Liver (tissue), 9 donors: ENCODE data around the gene KPNA5. TPM values are rescaled to one million over a fixed set of nuclear protein-coding genes. Genes with fewer than 3 reads are reported as not detected.

Experiments used
- DNase-seq: peaks from one replicate; pipeline ENCODE4 v3.0.0-alpha.2; 2017; ENCODE audit warnings: low spot score
- H3K27ac ChIP-seq, 2 donors: one replicate each; pipeline ENCODE4 v1.7.0; 2013; ENCODE audit warnings: inconsistent platforms in 2 of 2, low read length in 2 of 2, control low read depth in 1 of 2, low read depth in 1 of 2, mild to moderate bottlenecking in 1 of 2
- H3K27me3 ChIP-seq, 4 donors: one replicate each; pipeline versions ENCODE4 v1.6.1 to v1.7.0; 2013; ENCODE audit warnings: low read length in 3 of 4, inconsistent platforms in 1 of 4, mild to moderate bottlenecking in 1 of 4, moderate library complexity in 1 of 4; ENCODE audit not compliant: control insufficient read depth in 4 of 4, insufficient read depth in 4 of 4
- H3K36me3 ChIP-seq, 4 donors: one replicate each; pipeline versions ENCODE4 v1.6.1 to v1.7.0; 2013; ENCODE audit warnings: low read length in 3 of 4, mild to moderate bottlenecking in 3 of 4, low read depth in 1 of 4, moderate library complexity in 1 of 4; ENCODE audit not compliant: control insufficient read depth in 4 of 4, insufficient read depth in 3 of 4
- H3K4me1 ChIP-seq, 4 donors: one replicate each; pipeline versions ENCODE4 v1.6.1 to v1.7.0; 2013; ENCODE audit warnings: low read length in 3 of 4, mild to moderate bottlenecking in 3 of 4, moderate library complexity in 1 of 4; ENCODE audit not compliant: control insufficient read depth in 4 of 4, insufficient read depth in 4 of 4
- H3K4me3 ChIP-seq, 3 donors: one replicate each; pipeline versions ENCODE4 v1.6.1 to v1.7.0; 2013; ENCODE audit warnings: low read length in 3 of 3, control low read depth in 1 of 3, low read depth in 1 of 3, mild to moderate bottlenecking in 1 of 3
- H3K9ac ChIP-seq, 2 donors: one replicate each; pipeline ENCODE4 v1.7.0; 2013; ENCODE audit warnings: low read length in 2 of 2, mild to moderate bottlenecking in 2 of 2, moderate library complexity in 2 of 2, control low read depth in 1 of 2, low read depth in 1 of 2
- H3K9me3 ChIP-seq, 4 donors: one replicate each; pipeline versions ENCODE4 v1.6.1 to v1.7.0; 2013; ENCODE audit warnings: low read length in 3 of 4; ENCODE audit not compliant: control insufficient read depth in 4 of 4
- EGR1 ChIP-seq, 2 donors: IDR thresholded peaks; 2 replicates each; pipeline ENCODE4 v1.6.1; 2016 to 2018; ENCODE audit warnings: antibody characterized with exemption in 2 of 2, low read depth in 2 of 2
- FOXA1 ChIP-seq: IDR thresholded peaks from 2 replicates; pipeline ENCODE4 v1.6.1; 2016; ENCODE audit warnings: antibody characterized with exemption
- FOXA2 ChIP-seq: IDR thresholded peaks from 2 replicates; pipeline ENCODE4 v1.6.1; 2016; ENCODE audit warnings: antibody characterized with exemption
- GABPA ChIP-seq, 2 donors: IDR thresholded peaks in 1 of 2; conservative IDR thresholded peaks in 1 of 2; 2 replicates each; pipeline ENCODE4 v1.6.1; 2016; ENCODE audit warnings: antibody characterized with exemption in 2 of 2, mild to moderate bottlenecking in 1 of 2, moderate library complexity in 1 of 2
- HNF4A ChIP-seq, 2 donors: conservative IDR thresholded peaks; 2 replicates each; pipeline ENCODE4 v1.6.1; 2016; ENCODE audit warnings: antibody characterized with exemption in 2 of 2, mild to moderate bottlenecking in 2 of 2
- HNF4G ChIP-seq: IDR thresholded peaks from 2 replicates; pipeline ENCODE4 v1.6.1; 2016; ENCODE audit warnings: antibody characterized with exemption
- JUND ChIP-seq, 2 donors: IDR thresholded peaks; 2 replicates each; pipeline ENCODE4 v1.6.1; 2016; ENCODE audit warnings: antibody characterized with exemption in 2 of 2
- NR2F2 ChIP-seq: IDR thresholded peaks from 2 replicates; pipeline ENCODE4 v1.6.1; 2016; ENCODE audit warnings: antibody characterized with exemption
- RAD21 ChIP-seq, 2 donors: IDR thresholded peaks; 2 replicates each; pipeline ENCODE4 v1.6.1; 2016; ENCODE audit warnings: antibody characterized with exemption in 2 of 2, mild to moderate bottlenecking in 2 of 2
- RXRA ChIP-seq, 2 donors: IDR thresholded peaks; 2 replicates each; pipeline ENCODE4 v1.6.1; 2017 to 2018; ENCODE audit warnings: antibody characterized with exemption in 2 of 2, mild to moderate bottlenecking in 1 of 2
- TAF1 ChIP-seq: conservative IDR thresholded peaks from 2 replicates; pipeline ENCODE4 v1.6.1; 2016; ENCODE audit warnings: antibody characterized with exemption, mild to moderate bottlenecking
- YY1 ChIP-seq: IDR thresholded peaks from 2 replicates; pipeline ENCODE4 v1.6.1; 2016; ENCODE audit warnings: antibody characterized with exemption, mild to moderate bottlenecking
- WGBS: extraction: QIAGEN DNeasy Blood & Tissue Kit; methylation state at CpG from one replicate; pipeline ENCODE4 v1.1.7; 2013; 5-methylcytosine and 5-hydroxymethylcytosine counted together
- polyA plus RNA-seq, 2 donors: library from polyadenylated mRNA; stranded (reverse) in 1 of 2; unstranded in 1 of 2; fragments of 200-250 nt in 1 of 2; fragments of >200 nt in 1 of 2; fragmentation: Nextera tagmentation in 1 of 2; extraction: Ambion mirVana in 1 of 2; gene quantifications; one replicate each; pipeline versions ENCODE4 v1.2.1 to v1.2.3, GENCODE V29; 2013 to 2015
- total RNA-seq, 2 donors: library from RNA; depleted of rRNA; stranded (reverse); fragments of >200 nt; gene quantifications; one replicate each; pipeline ENCODE4 v1.2.3, GENCODE V29; 2014
- TF ChIP-seq, protein P1 (sequence below): IDR thresholded peaks from 2 replicates; pipeline ENCODE4 v1.6.1; 2016; ENCODE audit warnings: antibody characterized with exemption
- TF ChIP-seq, protein P2 (sequence below): fragments of 150-350 bp; IDR thresholded peaks from 2 replicates; pipeline ENCODE4 v1.5.1; 2017; ENCODE audit warnings: improper control_type of control experiment, low read depth, low read length; ENCODE audit not compliant: missing input control
- TF ChIP-seq, protein P3 (sequence below): IDR thresholded peaks from 2 replicates; pipeline ENCODE4 v1.6.1; 2016; ENCODE audit warnings: antibody characterized with exemption
- TF ChIP-seq, protein P4 (sequence below): IDR thresholded peaks from 2 replicates; pipeline ENCODE4 v1.6.1; 2016; ENCODE audit warnings: antibody characterized with exemption, mild to moderate bottlenecking
- donor health status: healthy.
- donor health status: healthy.
- donor health status: healthy.
- donor health status: healthy.
- donor health status: healthy.

Gene KPNA5
- total and polyA plus RNA-seq, 4 donors = 0.63 to 3.6 (median 2.3) TPM

DNA sequence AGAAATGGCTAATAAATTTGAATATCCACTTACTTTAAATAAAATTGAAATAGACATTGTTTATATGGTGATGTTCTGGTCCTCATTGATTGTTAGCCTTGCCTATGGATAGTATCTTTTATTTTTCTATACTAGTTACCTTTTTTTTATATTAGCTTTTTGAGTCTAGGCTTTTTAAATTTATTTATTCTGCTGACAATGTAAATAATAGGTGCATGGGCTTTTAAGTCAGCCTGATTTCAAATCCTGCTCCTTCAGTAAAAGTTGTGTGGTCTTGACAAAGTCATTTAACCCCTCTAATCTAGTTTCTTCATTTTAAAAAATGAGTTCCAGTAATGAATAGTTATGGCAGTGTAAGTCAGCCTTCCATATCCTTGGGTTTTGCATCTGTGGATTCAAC, 45.9 kb downstream of the KPNA5 start:
- H3K36me3 ChIP-seq = peaks cover 4 to 9% (median 8%) of the 10 kb centered on the region in 4 donors
- no peaks in the 10 kb centered on the region for H3K9me3 ChIP-seq
- H3K27ac ChIP-seq = no peak overlapping the region
- H3K4me3 ChIP-seq = no peak overlapping the region
- H3K27me3 ChIP-seq = no peaks in the 10 kb centered on the region
- H3K9ac ChIP-seq = no peak overlapping the region
- TF ChIP-seq FOXA2 (no peak), GABPA (IDR thresholded peaks at IDR 0.05 in 1 of 2, conservative IDR thresholded peaks at IDR 0.05 in 1 of 2) (no peak), RXRA (IDR thresholded peaks at IDR 0.05) (no peak), EGR1 (IDR thresholded peaks at IDR 0.05; ENCODE audit: low read depth in 2 of 2) (no peak), RAD21 (IDR thresholded peaks at IDR 0.05) (no peak), JUND (IDR thresholded peaks at IDR 0.05) (no peak), TAF1 (no peak), HNF4G (no peak)
- TF ChIP-seq, protein P1, sequence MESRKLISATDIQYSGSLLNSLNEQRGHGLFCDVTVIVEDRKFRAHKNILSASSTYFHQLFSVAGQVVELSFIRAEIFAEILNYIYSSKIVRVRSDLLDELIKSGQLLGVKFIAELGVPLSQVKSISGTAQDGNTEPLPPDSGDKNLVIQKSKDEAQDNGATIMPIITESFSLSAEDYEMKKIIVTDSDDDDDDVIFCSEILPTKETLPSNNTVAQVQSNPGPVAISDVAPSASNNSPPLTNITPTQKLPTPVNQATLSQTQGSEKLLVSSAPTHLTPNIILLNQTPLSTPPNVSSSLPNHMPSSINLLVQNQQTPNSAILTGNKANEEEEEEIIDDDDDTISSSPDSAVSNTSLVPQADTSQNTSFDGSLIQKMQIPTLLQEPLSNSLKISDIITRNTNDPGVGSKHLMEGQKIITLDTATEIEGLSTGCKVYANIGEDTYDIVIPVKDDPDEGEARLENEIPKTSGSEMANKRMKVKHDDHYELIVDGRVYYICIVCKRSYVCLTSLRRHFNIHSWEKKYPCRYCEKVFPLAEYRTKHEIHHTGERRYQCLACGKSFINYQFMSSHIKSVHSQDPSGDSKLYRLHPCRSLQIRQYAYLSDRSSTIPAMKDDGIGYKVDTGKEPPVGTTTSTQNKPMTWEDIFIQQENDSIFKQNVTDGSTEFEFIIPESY = no peak
- TF ChIP-seq, protein P2, sequence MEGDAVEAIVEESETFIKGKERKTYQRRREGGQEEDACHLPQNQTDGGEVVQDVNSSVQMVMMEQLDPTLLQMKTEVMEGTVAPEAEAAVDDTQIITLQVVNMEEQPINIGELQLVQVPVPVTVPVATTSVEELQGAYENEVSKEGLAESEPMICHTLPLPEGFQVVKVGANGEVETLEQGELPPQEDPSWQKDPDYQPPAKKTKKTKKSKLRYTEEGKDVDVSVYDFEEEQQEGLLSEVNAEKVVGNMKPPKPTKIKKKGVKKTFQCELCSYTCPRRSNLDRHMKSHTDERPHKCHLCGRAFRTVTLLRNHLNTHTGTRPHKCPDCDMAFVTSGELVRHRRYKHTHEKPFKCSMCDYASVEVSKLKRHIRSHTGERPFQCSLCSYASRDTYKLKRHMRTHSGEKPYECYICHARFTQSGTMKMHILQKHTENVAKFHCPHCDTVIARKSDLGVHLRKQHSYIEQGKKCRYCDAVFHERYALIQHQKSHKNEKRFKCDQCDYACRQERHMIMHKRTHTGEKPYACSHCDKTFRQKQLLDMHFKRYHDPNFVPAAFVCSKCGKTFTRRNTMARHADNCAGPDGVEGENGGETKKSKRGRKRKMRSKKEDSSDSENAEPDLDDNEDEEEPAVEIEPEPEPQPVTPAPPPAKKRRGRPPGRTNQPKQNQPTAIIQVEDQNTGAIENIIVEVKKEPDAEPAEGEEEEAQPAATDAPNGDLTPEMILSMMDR = no peak
- H3K4me1 ChIP-seq = no peaks in the 10 kb centered on the region
- DNase-seq = no peak

DNA sequence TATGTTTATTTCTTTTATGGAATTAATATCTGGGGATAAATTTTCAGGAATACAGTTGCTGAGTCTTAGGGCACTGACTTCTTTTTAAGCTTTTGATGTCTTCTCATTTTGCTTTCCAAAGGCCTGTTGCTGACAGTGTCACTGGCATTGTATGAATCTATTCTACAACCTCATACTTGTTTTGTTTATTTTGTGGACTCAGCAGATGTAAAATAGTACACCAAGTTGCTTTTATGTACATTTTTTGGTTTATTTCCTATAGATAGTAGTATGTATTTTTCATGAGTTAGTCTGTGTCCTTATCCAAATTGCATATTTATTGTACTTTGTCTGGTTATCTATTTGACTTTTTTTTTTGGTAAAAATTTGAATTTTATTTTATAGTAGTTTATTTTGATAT, 49.5 kb downstream of the KPNA5 start:
- Histone ChIP-seq H3K9ac (no peak overlapping the region), H3K36me3 (peaks cover 0 to 7% (median 5%) of the 10 kb centered on the region in 4 donors), H3K27me3 (no peaks in the 10 kb centered on the region), H3K4me1 (no peaks in the 10 kb centered on the region), H3K27ac (no peak overlapping the region), H3K4me3 (no peak overlapping the region), H3K9me3 (no peaks in the 10 kb centered on the region)
- no peak for TF ChIP-seq HNF4G
- TF ChIP-seq, protein P1 = no peak
- no peak for DNase-seq

DNA sequence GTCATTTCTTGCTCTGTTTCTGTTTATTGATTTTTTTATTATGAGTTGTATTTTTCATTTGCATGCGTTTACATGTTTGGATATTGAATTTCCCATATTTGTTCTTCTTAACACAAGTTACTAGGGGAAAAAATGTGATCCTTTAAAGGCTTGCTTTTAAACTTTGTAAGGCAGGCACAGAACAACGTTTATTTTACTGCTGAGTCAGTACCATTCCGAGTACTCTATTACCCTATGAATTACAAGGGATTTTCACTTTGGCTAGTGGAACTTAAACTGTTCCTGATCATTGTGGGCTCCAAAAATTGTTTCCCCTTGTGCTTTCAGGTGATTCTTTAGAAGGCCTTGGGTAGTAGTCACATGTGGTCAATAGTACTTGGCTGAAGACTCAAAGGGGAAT, 56.0 kb downstream of the KPNA5 start:
- H3K27ac ChIP-seq = no peak overlapping the region
- no peak overlapping the region for H3K4me3 ChIP-seq
- H3K36me3 ChIP-seq = peaks cover 0 to 4% (median 0%) of the 10 kb centered on the region in 4 donors
- no peaks in the 10 kb centered on the region for H3K9me3 ChIP-seq
- DNase-seq = no peak
- WGBS = 98% methylated on average over 3 of the region's 3 CpGs
- no peaks in the 10 kb centered on the region for H3K27me3 ChIP-seq
- no peaks in the 10 kb centered on the region for H3K4me1 ChIP-seq
- H3K9ac ChIP-seq = no peak overlapping the region
- TF ChIP-seq HNF4G (no peak), RAD21 (IDR thresholded peaks at IDR 0.05) (no peak), RXRA (IDR thresholded peaks at IDR 0.05) (no peak), GABPA (IDR thresholded peaks at IDR 0.05 in 1 of 2, conservative IDR thresholded peaks at IDR 0.05 in 1 of 2) (no peak), FOXA2 (no peak), FOXA1 (no peak), YY1 (no peak), TAF1 (no peak), HNF4A (conservative IDR thresholded peaks at IDR 0.05) (no peak), NR2F2 (no peak), JUND (IDR thresholded peaks at IDR 0.05) (no peak)
- TF ChIP-seq, protein P3, sequence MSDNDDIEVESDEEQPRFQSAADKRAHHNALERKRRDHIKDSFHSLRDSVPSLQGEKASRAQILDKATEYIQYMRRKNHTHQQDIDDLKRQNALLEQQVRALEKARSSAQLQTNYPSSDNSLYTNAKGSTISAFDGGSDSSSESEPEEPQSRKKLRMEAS = no peak
- TF ChIP-seq, protein P4, sequence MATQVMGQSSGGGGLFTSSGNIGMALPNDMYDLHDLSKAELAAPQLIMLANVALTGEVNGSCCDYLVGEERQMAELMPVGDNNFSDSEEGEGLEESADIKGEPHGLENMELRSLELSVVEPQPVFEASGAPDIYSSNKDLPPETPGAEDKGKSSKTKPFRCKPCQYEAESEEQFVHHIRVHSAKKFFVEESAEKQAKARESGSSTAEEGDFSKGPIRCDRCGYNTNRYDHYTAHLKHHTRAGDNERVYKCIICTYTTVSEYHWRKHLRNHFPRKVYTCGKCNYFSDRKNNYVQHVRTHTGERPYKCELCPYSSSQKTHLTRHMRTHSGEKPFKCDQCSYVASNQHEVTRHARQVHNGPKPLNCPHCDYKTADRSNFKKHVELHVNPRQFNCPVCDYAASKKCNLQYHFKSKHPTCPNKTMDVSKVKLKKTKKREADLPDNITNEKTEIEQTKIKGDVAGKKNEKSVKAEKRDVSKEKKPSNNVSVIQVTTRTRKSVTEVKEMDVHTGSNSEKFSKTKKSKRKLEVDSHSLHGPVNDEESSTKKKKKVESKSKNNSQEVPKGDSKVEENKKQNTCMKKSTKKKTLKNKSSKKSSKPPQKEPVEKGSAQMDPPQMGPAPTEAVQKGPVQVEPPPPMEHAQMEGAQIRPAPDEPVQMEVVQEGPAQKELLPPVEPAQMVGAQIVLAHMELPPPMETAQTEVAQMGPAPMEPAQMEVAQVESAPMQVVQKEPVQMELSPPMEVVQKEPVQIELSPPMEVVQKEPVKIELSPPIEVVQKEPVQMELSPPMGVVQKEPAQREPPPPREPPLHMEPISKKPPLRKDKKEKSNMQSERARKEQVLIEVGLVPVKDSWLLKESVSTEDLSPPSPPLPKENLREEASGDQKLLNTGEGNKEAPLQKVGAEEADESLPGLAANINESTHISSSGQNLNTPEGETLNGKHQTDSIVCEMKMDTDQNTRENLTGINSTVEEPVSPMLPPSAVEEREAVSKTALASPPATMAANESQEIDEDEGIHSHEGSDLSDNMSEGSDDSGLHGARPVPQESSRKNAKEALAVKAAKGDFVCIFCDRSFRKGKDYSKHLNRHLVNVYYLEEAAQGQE = no peak
- TF ChIP-seq, protein P2 = no peak
